Type B pancreatic cell (in vitro differentiated cells): Measurements from ENCODE around the gene SOAT1. TPM values are rescaled to one million over a fixed set of nuclear protein-coding genes. Genes with fewer than 3 reads are reported as not detected.
A peak's percentile ranks its signal among the peaks of the same experiment; 100 is the strongest.

ENCODE experiments used
- DNase-seq: peaks from one replicate; pipeline ENCODE4 v3.0.0; 2021; ENCODE audit warnings: mixed read lengths; ENCODE audit not compliant: unreplicated experiment; ENCODE audit errors: extremely low spot score
- H3K27ac Mint-ChIP-seq: 2 replicates; pipeline ENCODE4 v1.8.0; 2021; ENCODE audit warnings: mild to moderate bottlenecking, mixed read lengths
- H3K27me3 Mint-ChIP-seq: 2 replicates; pipeline ENCODE4 v1.8.0; 2021; ENCODE audit warnings: mixed read lengths
- H3K36me3 Mint-ChIP-seq: 2 replicates; pipeline ENCODE4 v1.8.0; 2021; ENCODE audit warnings: mixed read lengths
- H3K4me1 Mint-ChIP-seq: one replicate; pipeline ENCODE4 v1.8.0; 2021; ENCODE audit warnings: mixed read lengths; ENCODE audit not compliant: unreplicated experiment
- H3K4me3 Mint-ChIP-seq: 2 replicates; pipeline ENCODE4 v1.8.0; 2021; ENCODE audit warnings: mild to moderate bottlenecking, mixed read lengths
- H3K9me3 Mint-ChIP-seq: 2 replicates; pipeline ENCODE4 v1.8.0; 2021; ENCODE audit warnings: mixed read lengths
- total RNA-seq: library from RNA; stranded (reverse); gene quantifications from 2 replicates; pipeline ENCODE4 v1.2.1, GENCODE V29; 2021; ENCODE audit warnings: low replicate concordance
- TF ChIP-seq, protein P1 (sequence below): fragments of 200-600 bp; sonication (generic); conservative IDR thresholded peaks from 2 replicates; pipeline ENCODE4 v1.5.0; 2021; ENCODE audit warnings: antibody characterized with exemption, mild to moderate bottlenecking

SOAT1 gene
- total RNA-seq, 1 donor from 2014 or later: 43.7 TPM

GRCh38 chr1:179325836-179326235, 32.2 kb downstream of the SOAT1 start:
- peaks cover 5% of the 10 kb centered on the region for H3K4me1 Mint-ChIP-seq
- TF ChIP-seq, protein P1, sequence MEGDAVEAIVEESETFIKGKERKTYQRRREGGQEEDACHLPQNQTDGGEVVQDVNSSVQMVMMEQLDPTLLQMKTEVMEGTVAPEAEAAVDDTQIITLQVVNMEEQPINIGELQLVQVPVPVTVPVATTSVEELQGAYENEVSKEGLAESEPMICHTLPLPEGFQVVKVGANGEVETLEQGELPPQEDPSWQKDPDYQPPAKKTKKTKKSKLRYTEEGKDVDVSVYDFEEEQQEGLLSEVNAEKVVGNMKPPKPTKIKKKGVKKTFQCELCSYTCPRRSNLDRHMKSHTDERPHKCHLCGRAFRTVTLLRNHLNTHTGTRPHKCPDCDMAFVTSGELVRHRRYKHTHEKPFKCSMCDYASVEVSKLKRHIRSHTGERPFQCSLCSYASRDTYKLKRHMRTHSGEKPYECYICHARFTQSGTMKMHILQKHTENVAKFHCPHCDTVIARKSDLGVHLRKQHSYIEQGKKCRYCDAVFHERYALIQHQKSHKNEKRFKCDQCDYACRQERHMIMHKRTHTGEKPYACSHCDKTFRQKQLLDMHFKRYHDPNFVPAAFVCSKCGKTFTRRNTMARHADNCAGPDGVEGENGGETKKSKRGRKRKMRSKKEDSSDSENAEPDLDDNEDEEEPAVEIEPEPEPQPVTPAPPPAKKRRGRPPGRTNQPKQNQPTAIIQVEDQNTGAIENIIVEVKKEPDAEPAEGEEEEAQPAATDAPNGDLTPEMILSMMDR: no peak
- peaks cover 33% of the 10 kb centered on the region for H3K36me3 Mint-ChIP-seq
- H3K4me3 Mint-ChIP-seq: no peak overlapping the region
- peaks cover 4% of the 10 kb centered on the region for H3K9me3 Mint-ChIP-seq
- no peak overlapping the region for H3K27ac Mint-ChIP-seq
- no peaks in the 10 kb centered on the region for H3K27me3 Mint-ChIP-seq
- DNase-seq: no peak

GRCh38 chr1:179326746-179327145, 33.1 kb downstream of the SOAT1 start:
- DNase-seq: no peak
- Mint-ChIP-seq H3K27ac (no peak overlapping the region), H3K4me3 (no peak overlapping the region), H3K4me1 (peaks cover 5% of the 10 kb centered on the region), H3K27me3 (no peaks in the 10 kb centered on the region), H3K36me3 (peaks cover 28% of the 10 kb centered on the region), H3K9me3 (peaks cover 4% of the 10 kb centered on the region)
- TF ChIP-seq, protein P1: no peak

DNA sequence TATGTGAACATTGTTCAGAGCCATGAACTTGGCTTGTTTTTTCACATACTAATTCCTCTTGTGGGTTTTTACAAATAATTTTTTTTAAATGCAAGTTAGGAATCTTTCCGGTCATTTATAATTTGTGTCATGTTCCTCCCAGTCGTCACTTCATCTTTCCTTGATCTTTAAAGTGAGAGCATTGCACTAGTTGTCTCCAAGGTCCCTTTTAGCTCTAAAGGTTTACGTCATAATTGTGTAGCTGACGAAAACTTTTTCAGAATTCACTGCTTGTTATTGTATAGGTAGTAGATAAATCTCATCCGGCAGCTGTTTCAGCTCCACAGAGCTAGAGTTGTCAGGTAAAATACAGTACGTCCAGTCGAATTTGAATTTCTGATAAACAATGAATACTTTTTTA, 33.6 kb downstream of the SOAT1 start:
- H3K36me3 Mint-ChIP-seq: peaks cover 26% of the 10 kb centered on the region
- H3K27ac Mint-ChIP-seq: no peak overlapping the region
- no peak overlapping the region for H3K4me3 Mint-ChIP-seq
- peaks cover 4% of the 10 kb centered on the region for H3K9me3 Mint-ChIP-seq
- no peaks in the 10 kb centered on the region for H3K27me3 Mint-ChIP-seq
- no peak for DNase-seq
- TF ChIP-seq, protein P1: no peak
- peaks cover 7% of the 10 kb centered on the region for H3K4me1 Mint-ChIP-seq

DNA sequence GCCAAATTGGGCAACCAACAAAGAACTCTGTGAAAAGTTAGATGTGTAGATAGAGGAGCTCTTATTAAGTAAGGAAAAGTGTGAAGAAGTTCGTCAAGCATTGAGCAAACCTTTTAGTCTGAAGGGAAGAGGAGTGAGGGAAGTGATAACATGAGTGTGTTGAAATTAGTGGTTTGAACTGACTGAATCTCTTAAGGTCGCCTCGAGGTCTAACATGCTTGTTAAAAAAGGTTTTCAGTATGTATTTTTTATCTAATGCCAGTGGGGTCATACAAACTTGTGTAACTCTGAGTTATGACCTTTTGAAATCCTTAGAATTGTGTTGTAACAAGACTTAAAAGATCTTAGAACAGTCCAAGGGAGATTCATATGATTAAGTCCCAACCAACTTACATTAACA, 34.1 kb downstream of the SOAT1 start:
- Mint-ChIP-seq H3K27me3 (no peaks in the 10 kb centered on the region), H3K36me3 (peaks cover 21% of the 10 kb centered on the region), H3K4me1 (peaks cover 6% of the 10 kb centered on the region), H3K4me3 (no peak overlapping the region), H3K27ac (no peak overlapping the region), H3K9me3 (peaks cover 4% of the 10 kb centered on the region)
- TF ChIP-seq, protein P1: no peak
- no peak for DNase-seq

DNA sequence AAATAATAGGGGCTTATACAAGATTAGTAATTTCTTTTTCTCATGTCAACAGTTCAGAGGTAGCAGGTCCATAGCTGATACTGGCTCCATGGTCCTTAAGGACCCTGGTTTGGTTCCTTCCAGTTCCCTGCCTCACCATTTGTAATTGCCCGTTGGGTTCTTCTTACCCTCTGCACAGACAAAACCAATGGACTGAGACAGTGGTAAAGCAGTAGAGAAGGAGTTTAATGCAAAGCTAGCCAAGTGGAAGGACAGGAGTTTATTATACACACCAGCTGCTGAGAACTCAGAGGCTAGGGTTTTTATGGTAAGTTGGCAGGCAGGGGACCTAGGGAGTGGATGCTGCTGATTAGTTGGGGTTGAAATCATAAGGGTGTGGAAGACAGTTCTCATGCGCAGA, 36.3 kb downstream of the SOAT1 start:
- Mint-ChIP-seq H3K27ac (peak overlapping the region; percentile 36), H3K9me3 (peaks cover 4% of the 10 kb centered on the region), H3K27me3 (no peaks in the 10 kb centered on the region), H3K4me1 (peaks cover 6% of the 10 kb centered on the region), H3K4me3 (no peak overlapping the region), H3K36me3 (peaks cover 27% of the 10 kb centered on the region)
- TF ChIP-seq, protein P1: no peak
- DNase-seq: no peak

- Mint-ChIP-seq H3K36me3 (peaks cover 22% of the 10 kb centered on the region), H3K27me3 (no peaks in the 10 kb centered on the region), H3K4me1 (peaks cover 6% of the 10 kb centered on the region), H3K9me3 (peaks cover 4% of the 10 kb centered on the region), H3K27ac (no peak overlapping the region), H3K4me3 (no peak overlapping the region)
- TF ChIP-seq, protein P1: no peak
- no peak for DNase-seq
Measured at GRCh38 chr1:179334440-179334839, 40.8 kb downstream of the SOAT1 start.
